ENCODE measurements around the gene FBN2.

DNA sequence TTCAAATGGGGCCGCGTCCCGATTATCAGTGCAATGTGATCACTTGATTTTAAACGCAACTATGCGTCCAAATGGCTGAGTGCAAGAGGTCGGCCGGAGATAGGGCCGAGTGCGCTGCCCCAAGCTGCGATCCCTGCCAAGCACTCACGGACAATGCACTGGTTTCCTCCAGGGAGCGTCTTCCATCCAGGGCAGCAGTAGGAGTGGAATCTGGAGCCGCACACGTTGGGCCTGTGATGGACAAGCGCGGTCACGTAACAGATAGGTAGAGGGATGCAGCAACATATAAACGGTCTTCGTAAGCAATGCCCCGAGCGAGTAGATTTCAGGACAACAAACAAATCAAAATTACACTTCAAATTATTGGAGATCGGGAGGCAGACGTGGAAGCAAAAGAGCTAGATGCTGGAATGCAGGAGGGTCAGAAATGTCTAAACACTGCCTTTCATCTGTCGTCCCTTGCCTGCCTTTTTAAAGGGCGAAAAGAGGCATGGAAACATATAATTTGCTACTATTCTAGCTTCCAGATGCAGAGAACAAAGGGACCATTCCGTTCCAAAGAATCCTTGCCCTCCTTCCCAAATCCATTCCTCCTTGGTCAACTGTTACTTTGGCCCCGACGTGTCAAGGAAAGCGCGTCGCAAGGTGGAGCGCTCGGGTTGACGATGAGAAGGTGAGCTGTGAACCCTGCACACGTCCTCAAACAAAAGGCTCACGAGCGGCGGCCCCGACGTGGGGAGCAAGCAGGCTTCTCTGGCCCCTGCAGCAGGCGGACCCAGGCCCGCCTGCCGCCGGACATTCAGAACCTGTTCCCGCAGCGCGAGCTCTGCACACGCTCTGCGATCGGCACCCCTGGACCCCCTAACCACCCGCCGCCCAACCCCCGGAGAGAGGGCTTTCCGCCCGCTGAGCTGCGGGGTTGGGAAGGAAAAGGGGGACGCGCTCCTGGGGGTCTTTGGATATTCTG, 1.5 kb downstream of the FBN2 start:
- TF ChIP-seq, protein P1, sequence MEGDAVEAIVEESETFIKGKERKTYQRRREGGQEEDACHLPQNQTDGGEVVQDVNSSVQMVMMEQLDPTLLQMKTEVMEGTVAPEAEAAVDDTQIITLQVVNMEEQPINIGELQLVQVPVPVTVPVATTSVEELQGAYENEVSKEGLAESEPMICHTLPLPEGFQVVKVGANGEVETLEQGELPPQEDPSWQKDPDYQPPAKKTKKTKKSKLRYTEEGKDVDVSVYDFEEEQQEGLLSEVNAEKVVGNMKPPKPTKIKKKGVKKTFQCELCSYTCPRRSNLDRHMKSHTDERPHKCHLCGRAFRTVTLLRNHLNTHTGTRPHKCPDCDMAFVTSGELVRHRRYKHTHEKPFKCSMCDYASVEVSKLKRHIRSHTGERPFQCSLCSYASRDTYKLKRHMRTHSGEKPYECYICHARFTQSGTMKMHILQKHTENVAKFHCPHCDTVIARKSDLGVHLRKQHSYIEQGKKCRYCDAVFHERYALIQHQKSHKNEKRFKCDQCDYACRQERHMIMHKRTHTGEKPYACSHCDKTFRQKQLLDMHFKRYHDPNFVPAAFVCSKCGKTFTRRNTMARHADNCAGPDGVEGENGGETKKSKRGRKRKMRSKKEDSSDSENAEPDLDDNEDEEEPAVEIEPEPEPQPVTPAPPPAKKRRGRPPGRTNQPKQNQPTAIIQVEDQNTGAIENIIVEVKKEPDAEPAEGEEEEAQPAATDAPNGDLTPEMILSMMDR (IDR thresholded peaks at IDR 0.05): no peak
- no peak for TF ChIP-seq POLR2A (IDR thresholded peaks at IDR 0.05)
